ENCODE data around the gene OR8D1. TPM values are rescaled to one million over a fixed set of nuclear protein-coding genes. Genes with fewer than 3 reads are reported as not detected.

OR8D1 gene
- total RNA-seq, result not detected in 2 replicates

- DNase-seq (ENCODE audit: low read depth), result no peak
- TF ChIP-seq CTCF (IDR thresholded peaks at IDR 0.05; ENCODE audit: insufficient read depth, low read length, poor library complexity, severe bottlenecking), result no peak
- Histone ChIP-seq H3K4me3 (ENCODE audit: low read depth, low read length) (no peak within 1 kb of the TSS), H3K36me3 (ENCODE audit: control insufficient read depth, insufficient read depth, low read length) (no peaks in the 10 kb centered on the region), H3K27me3 (ENCODE audit: control insufficient read depth, insufficient read depth, low read length) (no peaks in the 10 kb centered on the region)
These were observed at the start of gene OR8D1 for GRCh38 chr11:124313849-124314248. Gene OR8D1, minus strand, starts transcription at chr11:124313949. Its CDS starts 3,183 bp downstream, at chr11:124310766.

- DNase-seq (ENCODE audit: low read depth), result no peak
- no peak overlapping the region for H3K4me3 ChIP-seq (ENCODE audit: low read depth, low read length)
- H3K36me3 ChIP-seq (ENCODE audit: control insufficient read depth, insufficient read depth, low read length), result no peaks in the 10 kb centered on the region
- no peaks in the 10 kb centered on the region for H3K27me3 ChIP-seq (ENCODE audit: control insufficient read depth, insufficient read depth, low read length)
- TF ChIP-seq CTCF (IDR thresholded peaks at IDR 0.05; ENCODE audit: insufficient read depth, low read length, poor library complexity, severe bottlenecking), result no peak
These were observed 45.8 kb upstream of the OR8D1 start for GRCh38 chr11:124359566-124359965.

- Histone ChIP-seq H3K36me3 (ENCODE audit: control insufficient read depth, insufficient read depth, low read length) (no peaks in the 10 kb centered on the region), H3K27me3 (ENCODE audit: control insufficient read depth, insufficient read depth, low read length) (no peaks in the 10 kb centered on the region), H3K4me3 (ENCODE audit: low read depth, low read length) (no peak overlapping the region)
- no peak for TF ChIP-seq CTCF (IDR thresholded peaks at IDR 0.05; ENCODE audit: insufficient read depth, low read length, poor library complexity, severe bottlenecking)
- DNase-seq (ENCODE audit: low read depth), result no peak
These were observed 32.7 kb upstream of the OR8D1 start for GRCh38 chr11:124346311-124346955.

GRCh38 chr11:124344346-124344745, 30.6 kb upstream of the OR8D1 start:
- no peak for TF ChIP-seq CTCF (IDR thresholded peaks at IDR 0.05; ENCODE audit: insufficient read depth, low read length, poor library complexity, severe bottlenecking)
- Histone ChIP-seq H3K4me3 (ENCODE audit: low read depth, low read length) (no peak overlapping the region), H3K27me3 (ENCODE audit: control insufficient read depth, insufficient read depth, low read length) (no peaks in the 10 kb centered on the region), H3K36me3 (ENCODE audit: control insufficient read depth, insufficient read depth, low read length) (no peaks in the 10 kb centered on the region)
- DNase-seq (ENCODE audit: low read depth), result no peak

- Histone ChIP-seq H3K36me3 (ENCODE audit: control insufficient read depth, insufficient read depth, low read length) (no peaks in the 10 kb centered on the region), H3K4me3 (ENCODE audit: low read depth, low read length) (no peak overlapping the region), H3K27me3 (ENCODE audit: control insufficient read depth, insufficient read depth, low read length) (no peaks in the 10 kb centered on the region)
- TF ChIP-seq CTCF (IDR thresholded peaks at IDR 0.05; ENCODE audit: insufficient read depth, low read length, poor library complexity, severe bottlenecking), result no peak
- DNase-seq (ENCODE audit: low read depth), result no peak
These were observed 26.3 kb upstream of the OR8D1 start for GRCh38 chr11:124340142-124340447.
